ENCODE measurements around the gene SMAD6.

GRCh38 chr15:66680502-66680901 lies 21.5 kb upstream of the SMAD6 start:
- TF ChIP-seq, protein P1, sequence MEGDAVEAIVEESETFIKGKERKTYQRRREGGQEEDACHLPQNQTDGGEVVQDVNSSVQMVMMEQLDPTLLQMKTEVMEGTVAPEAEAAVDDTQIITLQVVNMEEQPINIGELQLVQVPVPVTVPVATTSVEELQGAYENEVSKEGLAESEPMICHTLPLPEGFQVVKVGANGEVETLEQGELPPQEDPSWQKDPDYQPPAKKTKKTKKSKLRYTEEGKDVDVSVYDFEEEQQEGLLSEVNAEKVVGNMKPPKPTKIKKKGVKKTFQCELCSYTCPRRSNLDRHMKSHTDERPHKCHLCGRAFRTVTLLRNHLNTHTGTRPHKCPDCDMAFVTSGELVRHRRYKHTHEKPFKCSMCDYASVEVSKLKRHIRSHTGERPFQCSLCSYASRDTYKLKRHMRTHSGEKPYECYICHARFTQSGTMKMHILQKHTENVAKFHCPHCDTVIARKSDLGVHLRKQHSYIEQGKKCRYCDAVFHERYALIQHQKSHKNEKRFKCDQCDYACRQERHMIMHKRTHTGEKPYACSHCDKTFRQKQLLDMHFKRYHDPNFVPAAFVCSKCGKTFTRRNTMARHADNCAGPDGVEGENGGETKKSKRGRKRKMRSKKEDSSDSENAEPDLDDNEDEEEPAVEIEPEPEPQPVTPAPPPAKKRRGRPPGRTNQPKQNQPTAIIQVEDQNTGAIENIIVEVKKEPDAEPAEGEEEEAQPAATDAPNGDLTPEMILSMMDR (IDR thresholded peaks at IDR 0.05): no peak
- TF ChIP-seq POLR2A (IDR thresholded peaks at IDR 0.05): no peak
